DND-41 (cell line): ENCODE data around the gene SAMD8.
"Not testable (repeated sequence)": the region's sequence is repeated elsewhere in the genome, so short reads cannot be mapped to it uniquely, and the experiment has no call there.

Experiments used
- EZH2 ChIP-seq: IDR thresholded peaks from 3 replicates; pipeline ENCODE4 v1.6.1; 2012; ENCODE audit warnings: borderline replicate concordance, low read depth, mild to moderate bottlenecking, moderate library complexity, low read length, inconsistent platforms; ENCODE audit not compliant: severe bottlenecking
- TF ChIP-seq, protein P1 (sequence below): IDR thresholded peaks from 2 replicates; pipeline ENCODE4 v1.5.1; 2012; ENCODE audit warnings: borderline replicate concordance, low read length, moderate library complexity, mild to moderate bottlenecking; ENCODE audit not compliant: poor library complexity, severe bottlenecking; ENCODE audit errors: extremely low read depth

DNA sequence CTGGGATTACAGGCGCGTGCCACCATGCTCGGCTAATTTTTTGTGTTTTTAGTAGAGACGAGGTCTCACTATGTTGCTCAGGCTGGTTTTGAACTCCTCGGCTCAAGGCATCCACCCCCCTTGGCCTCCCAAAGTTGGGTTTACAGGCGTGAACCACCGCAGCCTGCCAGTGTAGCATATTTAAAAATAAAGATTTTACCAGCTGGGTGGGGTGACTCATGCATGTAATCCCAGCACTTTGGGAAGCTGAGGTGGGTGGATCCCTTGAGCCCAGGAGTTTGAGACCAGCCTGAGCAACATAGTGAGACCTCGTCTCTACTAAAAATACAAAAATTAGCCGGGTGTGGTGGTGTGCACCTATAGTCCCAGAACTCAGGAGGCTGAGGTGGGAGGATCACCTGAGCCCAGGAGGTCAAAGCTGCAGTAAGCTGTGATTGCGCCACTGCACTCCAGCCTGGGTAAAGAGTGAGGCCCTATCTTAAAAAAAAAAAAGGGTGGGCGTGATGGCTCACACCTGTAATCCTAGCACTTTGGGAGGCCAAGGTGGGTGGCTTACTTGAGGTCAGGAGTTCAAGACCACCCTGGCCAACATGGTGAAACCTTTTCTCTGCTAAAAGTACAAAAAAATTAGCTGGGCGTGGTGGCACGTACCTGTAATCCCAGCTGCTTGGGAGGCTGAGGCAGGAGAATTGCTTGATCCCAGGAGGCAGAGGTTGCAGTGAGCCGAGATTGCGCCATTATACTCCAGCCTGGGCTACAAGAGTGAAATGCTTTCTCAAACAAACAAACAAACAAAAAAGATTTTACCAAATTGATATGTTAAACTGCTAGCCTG is 5.7 kb downstream of the SAMD8 start:
- TF ChIP-seq, protein P1, sequence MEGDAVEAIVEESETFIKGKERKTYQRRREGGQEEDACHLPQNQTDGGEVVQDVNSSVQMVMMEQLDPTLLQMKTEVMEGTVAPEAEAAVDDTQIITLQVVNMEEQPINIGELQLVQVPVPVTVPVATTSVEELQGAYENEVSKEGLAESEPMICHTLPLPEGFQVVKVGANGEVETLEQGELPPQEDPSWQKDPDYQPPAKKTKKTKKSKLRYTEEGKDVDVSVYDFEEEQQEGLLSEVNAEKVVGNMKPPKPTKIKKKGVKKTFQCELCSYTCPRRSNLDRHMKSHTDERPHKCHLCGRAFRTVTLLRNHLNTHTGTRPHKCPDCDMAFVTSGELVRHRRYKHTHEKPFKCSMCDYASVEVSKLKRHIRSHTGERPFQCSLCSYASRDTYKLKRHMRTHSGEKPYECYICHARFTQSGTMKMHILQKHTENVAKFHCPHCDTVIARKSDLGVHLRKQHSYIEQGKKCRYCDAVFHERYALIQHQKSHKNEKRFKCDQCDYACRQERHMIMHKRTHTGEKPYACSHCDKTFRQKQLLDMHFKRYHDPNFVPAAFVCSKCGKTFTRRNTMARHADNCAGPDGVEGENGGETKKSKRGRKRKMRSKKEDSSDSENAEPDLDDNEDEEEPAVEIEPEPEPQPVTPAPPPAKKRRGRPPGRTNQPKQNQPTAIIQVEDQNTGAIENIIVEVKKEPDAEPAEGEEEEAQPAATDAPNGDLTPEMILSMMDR = not testable (repeated sequence)
- TF ChIP-seq EZH2 = not testable (repeated sequence)
